Retina (tissue), 1 donor: ENCODE data around the gene PRPF40B.

Experiments used
- DNase-seq: peaks from one replicate; pipeline ENCODE4 v3.0.0-alpha.2; 2016

PRPF40B gene

DNA sequence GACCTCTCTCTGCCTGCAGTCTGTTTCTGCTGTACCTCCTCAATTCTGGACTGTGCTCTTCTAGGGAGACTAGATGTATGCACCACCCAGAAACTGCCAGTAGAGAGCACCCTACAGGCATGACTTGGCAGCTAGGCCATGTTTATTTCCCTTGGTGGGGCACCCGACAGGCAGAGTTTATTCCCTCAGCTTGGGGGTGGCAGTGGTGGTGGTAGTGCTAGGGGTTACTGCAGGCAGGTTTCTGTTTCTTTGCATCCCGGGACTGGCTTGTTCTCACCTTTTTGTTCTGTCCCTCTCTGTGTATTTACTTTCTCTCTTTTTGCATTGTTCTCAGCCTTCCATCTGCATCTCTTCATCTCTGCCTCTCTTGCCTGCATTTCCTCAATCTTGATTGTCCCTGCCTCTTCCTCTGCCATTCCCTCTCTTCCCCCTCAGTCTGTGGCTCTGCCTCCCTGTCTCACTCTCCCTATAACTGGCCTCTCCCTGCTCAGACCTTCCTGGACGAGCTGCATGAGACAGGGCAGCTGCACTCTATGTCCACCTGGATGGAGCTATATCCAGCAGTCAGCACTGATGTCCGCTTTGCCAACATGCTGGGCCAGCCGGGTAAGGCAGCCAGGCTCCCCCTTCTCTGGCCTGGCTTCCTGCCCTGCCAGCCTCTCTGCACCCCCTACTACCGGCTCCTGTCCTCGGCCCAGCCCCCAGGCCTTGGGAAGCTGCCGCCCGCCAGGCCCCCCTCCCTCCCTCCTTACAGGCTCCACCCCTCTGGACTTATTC, 13.8 kb downstream of the PRPF40B start:
- DNase-seq = peak; percentile 64

DNA sequence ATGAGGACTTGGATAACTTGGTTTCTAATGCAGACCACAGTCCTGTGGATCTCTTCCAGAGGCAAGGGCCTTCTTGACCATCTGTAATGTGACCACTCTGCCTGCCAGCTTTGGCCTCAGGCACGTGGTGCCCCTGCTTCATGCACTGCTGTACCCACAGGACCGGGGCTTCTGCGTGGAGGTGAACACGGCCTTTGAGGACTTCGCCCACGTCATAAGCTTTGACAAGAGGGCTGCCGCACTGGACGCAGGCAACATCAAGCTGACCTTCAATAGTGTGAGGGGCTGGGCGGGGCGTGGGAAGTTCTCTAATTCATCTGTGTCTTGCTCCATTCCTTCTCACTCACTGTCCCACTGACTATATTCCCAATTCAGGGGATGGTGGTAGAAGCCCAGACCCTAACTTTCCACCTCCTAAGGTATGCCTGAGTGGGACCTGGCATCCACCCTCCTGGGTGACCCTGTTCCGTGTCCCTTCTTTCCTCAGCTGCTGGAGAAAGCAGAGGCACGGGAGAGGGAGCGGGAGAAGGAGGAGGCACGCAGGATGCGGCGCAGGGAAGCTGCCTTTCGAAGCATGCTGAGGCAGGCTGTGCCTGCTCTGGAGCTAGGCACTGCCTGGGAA, 18.5 kb downstream of the PRPF40B start:
- DNase-seq = no peak

DNA sequence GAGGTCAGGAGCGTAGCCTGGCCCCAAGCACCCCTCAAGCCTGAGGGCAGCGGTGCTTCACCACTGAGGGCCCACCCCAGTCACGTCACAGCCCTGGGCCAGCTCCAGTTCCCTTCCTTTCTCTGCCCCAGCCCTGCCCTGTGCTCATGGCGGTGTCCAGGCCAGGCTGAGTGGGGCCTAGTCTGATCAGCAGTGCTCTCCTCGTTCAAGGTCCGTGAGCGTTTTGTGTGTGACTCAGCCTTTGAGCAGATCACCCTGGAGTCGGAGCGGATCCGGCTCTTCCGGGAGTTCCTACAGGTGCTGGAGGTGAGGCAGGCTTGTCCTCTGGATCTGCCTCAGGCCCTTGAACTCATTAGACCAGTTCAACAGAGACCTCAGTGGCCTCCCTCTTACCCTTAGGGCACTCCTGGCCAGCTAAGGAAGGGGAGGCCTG, 19.0 kb downstream of the PRPF40B start:
- DNase-seq = no peak

DNA sequence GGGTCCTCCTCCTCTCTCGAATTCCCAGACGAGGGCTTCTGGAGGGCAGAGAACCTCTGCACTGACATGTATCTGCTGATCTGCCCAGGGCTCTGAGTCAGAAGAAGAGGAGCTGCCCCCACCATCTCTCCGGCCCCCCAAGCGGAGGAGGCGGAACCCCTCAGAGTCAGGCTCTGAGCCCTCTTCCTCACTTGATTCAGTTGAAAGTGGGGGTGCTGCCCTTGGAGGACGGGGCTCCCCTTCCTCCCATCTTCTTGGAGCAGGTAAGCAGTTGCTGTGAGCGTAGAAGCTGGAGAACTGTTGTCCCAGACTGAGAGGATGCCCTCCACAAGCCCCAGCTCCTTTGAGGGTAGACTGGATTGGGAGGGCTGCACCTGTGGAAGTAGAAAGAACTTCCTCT, 19.8 kb downstream of the PRPF40B start:
- no peak for DNase-seq

DNA sequence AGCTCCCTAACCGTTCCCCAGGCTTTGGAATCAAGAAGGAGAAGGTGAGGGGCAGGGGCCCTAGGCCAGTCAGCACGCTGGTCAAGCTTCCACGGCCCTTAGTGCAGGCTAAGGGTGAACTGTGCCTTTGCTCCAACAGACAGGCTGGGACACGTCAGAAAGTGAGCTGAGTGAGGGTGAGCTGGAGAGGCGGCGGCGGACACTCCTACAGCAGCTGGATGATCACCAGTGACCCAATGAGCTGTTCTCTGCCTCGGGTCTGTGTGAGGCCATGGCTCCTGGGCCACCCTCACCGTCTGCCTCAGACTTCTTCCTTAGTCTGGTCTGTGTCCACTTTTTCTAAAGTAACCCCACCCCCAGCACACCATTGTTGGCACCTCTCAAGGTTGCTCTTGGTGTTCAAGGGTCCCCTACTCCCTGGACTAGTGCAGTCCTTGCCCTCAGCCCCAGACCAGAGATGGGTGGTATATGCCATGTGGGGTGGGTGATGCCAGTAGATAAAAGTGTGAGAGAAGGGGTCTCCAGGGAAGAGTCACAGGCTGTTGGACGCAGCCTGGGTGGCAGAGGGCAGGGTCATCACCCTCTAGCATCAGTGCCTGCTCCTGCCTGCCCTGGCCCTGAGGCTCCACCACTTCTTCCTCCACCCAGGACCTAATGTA, 20.7 kb downstream of the PRPF40B start:
- no peak for DNase-seq

DNA sequence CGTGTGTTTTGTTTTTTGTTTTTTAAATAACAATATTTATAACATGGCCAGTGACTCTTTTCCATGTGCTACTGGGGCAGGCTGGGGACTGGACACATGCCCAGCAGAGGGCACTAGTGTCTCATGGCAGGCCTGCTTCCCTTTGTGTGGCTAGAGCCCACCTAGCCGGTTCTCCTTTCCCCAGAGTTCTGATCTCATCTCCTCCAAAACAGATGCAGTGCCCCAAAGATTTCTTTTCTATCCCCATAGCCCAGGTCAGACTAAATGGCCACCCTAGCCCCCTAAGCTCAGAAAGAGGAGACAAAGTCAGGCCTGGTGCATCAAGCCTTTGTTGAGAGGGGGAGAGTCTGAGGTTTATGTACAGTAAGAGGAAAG, 21.2 kb downstream of the PRPF40B start:
- peak; percentile 83 for DNase-seq

DNA sequence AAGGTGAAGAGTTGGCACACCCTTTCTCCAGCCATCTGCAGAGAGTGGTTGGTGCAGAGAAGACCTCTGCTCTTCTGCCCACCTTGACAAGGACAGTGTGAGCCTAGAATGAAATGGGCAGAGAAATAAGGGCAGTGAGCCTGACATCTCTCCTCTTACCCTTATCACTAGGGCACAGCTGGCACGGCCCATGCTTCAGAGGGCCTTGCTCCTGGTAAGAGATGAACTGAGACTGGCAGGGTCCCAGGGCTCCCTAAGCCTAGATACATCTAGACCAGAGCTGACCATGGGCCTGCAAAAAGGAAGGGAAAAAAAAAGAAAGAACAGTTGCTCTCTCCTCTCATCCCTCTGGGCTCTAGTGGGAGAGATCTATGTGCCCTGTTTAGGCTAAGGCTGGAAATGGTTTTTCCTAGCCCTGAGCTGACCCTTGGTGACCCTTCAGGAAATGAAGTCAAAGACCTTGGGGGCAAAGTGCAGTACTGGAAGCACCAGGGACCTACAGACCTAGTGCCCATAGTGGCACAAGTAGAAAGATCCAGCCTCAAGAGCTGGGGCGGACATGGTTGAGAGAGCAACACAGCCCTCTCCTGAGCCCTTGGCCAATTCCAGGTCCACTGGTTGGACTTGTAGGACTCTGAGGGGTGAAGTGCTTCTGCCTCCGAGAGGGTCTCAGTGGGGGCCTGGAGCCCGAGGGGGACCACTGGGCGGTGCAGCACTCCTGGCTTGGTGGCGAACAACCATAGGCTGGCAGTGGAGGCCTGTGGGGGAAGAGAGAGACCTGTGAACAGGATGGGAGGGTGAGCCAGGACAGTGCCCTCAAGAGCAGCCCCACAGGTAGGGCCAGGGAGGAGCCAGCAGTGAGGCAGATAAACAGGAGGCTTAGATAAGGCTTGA, 22.0 kb downstream of the PRPF40B start:
- no peak for DNase-seq

DNA sequence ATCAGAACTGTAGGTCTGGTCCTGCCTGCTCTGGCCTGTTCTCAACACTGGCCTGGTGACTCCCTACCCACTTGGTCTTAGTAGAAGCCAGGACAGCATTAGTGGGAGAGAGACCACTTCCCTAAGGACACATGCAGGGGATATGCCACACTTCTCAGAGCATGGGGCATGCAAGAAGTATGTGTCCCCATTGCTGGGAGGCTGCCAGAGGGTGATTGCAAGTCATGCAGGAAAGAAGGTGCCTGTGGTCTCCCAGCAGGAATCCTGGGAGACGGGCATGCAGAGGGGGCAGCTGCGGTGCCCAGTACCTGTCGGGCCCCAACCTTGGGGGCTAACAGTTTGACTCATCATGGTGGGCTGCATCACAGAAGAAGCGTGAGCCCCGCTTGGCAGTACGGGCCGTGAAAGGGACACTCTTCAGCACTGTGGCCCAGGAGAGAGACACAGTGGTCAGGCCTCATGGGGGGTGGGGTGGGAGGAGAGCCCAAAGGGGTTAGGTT, 23.0 kb downstream of the PRPF40B start:
- DNase-seq = no peak

DNA sequence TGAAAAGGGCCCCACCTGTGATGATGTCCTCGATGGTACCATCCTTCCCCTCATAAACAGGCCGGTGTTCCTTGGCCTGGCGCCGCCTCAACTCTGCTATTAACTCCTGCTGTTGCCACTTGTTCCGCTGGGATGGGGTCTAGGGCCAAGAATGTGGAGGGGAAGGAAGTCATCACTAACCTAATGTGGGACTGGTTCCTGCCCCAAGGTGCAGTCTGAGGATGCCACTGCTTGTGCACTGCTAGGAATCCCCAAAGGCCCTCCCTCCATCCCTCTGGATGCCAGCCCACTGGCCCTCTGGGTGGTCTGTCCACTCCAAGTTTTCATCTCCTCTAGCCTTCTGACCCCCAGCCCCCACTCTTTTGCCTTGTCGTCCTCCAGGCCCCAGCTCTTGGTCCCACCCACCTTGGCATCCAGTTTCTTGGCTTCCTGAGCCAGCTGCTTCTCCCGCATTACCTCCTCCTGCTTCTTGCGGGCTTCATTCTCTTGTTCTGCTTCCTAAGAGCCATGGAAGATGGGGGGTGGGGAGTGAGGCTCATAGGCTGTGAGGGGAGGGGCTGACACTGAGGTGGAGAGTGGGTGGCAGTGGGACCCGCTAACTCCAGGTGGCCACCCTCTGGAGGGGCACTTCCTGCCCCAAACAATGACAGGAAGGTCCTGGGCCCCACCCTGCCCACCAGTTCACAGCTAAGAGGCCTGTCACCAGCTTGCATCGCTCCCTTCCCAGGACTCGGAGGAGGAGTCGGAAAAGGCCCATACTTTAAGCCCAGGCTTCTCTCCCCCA, 23.7 kb downstream of the PRPF40B start:
- DNase-seq = no peak

DNA sequence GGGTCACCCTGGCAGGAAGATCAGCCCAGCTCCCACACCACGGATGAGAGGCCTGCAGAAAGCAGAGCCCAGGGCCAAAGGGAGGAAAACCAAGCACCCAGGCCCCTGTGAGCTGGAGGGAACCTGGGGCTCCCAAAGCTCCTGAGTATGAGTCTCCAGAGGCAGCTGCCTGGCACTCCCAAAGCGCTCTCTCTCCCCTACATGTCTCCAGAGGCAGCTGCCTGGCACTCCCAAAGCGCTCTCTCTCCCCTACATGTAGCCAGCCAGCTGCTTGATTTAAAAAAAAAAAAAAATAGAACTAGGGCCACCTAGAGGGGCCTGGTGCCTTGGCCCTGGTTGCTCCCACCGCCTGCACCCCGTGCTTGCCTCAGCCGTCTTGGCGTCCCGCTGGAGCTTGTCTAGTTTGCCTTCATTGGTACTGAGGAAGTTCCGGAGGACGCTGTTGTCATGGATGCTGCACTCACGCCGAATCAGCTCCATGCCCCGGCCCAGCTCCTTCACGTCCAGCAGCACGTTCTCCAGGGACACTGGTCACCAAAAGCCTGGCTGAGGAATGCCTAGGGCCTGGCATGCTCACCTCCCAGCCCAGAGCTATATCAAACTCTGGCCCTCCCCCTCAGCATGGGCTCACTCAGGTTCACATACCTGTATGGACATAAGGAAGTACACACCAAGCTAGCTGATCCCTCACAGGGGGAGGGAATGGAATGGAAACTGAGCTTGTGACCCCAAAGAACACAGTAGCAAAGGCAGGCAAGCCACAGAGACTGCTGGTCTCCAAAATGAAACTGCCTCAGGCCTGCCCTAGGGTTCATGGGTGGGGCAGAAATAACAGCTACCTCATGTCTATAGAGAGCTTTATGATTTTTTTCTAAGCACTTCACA, 24.7 kb downstream of the PRPF40B start:
- DNase-seq = no peak

DNA sequence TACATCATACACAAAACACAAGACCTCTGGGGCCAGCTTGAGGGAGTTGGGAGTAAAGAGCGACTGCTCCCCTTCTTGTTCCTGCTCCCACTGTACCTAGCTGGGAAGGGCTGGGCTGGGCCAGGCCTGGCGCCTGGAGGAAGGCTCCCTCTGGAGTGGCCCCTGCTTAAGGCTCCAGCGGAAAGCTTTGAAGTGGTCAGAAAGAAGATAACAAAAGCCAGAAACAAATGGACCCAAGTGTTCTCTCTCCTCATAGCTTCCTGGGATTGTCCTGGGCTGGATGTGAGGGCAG, 25.3 kb downstream of the PRPF40B start:
- DNase-seq = peak; percentile 50

DNA sequence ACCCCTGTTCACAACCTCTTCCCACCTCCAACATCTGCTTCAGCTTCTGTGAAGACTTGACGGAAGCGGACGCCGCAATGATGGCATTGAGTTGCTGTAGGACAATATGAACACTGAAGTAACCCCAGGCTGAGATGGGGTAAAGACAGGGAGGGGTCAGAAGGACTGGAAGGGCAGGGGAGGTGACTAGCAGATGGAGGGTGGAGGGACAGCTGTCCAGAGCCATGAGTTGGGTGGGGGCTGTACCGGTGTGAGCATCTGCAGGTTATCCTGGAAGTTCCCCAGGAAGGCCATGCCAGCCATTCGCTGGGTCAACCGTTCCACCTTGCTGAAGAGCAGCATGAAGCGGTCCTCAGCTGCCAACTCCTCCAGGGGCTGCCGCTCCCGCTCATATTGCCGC, 26.1 kb downstream of the PRPF40B start:
- DNase-seq = no peak

DNA sequence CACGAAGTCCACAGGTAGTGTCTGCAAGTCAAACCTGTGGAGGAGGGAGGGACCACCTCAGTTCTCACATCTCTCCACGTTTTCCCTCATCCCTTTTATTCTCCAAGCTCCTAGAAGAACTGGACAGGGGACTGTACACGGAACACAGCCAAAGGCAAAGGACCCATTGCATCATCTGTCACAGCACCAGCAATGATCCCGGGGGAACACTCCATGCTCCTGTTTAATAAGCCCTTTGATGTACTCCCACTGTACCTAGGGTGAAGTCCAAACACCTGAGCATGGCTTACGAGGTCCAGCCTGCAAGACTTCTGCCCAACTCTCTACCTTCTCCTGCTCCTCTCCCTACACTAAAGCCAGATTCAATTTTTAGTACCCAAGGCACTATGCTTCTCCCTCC, 26.5 kb downstream of the PRPF40B start:
- no peak for DNase-seq

DNA sequence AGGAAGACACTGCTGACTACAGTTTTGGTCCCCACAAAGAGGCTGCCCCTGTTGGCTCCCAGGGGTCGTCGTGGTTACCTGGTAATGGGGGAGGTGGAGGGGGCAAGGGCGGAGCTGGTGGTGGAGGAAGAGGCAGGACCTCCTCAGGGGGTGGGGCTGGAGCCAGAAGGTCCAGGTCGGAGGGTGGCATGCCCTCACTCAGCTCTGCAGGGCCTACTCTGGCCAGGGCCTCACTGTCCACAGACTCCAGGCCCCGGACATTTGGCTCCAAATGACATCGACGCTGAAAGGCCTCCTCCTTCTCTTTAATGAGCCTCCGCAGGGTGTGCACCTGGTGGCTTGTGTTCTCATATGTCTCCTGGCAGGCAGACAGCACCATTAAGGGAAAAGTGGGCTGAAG, 28.5 kb downstream of the PRPF40B start:
- no peak for DNase-seq

DNA sequence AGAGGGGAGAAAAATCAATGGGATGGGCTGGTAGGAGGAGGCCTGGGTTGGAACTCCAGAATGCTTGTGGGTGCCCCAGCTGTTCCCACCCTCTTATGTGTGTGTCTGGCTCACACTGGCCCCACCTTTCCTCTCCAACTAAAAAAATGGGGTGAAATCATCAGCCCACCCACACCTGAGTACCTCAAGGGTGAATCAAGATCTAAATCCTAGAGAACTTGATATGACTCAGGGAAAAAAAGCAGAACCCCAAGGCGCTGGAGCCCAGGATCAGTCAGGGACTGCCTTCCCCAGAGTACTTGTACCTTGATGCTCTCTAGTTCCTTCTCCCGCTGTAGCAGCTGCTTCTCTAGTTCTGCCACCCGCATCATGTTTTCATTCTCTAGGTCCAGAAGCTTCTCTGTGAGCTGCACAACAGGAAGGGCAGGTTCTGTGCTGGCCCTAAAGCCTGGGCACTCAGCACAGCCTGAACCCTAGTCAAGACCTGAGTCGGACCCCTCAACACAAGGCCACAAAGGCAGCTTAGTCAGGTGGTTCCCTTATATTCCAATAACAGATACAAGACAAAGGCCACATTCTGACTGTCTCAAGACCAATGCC, 29.7 kb downstream of the PRPF40B start:
- no peak for DNase-seq

DNA sequence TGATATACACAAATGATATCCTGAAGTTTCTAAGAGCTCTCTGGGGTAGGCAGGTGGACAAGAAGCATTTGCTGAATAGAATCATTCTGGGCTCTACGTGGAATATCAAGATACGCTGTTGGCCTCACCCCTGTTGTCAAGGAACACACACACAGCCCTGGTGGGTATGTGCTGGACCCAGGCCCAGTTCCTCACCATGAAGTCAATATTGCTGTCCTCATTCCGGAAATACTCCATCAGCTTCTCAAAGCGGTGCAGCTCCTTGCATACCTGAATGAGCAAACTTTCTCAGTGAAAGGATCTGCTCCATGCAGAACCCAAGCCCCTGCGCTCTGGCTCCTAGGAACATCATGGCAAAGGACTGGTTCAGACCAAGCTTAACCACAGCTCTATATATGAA, 31.4 kb downstream of the PRPF40B start:
- DNase-seq = no peak

DNA sequence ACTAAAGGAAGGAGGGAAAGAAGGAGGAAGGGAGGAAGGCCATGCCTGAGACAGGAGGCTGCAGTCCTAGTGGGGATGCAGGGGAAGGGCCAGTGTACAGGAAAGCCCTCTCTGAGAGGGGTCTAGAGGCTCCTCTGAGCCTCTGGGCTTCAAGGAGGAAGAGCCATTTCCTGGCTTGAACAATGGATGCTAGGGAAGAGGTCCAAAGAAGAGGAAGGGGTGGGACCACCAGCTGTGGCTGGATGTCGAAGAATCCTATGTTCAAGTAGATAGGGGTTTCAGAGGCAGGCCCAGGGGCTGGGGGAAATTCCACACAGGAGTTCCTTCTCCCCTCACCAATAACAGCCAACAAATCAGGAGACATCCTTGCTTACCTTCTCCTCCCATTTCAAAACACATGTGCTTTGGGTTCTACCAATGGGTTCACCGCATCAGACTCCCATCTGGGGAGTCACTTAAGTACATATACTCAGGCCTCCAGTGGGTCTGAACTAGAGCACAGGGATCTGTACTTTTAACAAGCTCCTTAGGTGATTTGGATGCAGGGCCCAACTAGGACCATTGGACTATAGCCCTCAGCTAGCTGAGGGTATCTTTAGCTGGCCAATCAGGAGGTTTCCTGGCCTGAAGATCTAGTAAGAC, 32.4 kb downstream of the PRPF40B start:
- DNase-seq = no peak

DNA sequence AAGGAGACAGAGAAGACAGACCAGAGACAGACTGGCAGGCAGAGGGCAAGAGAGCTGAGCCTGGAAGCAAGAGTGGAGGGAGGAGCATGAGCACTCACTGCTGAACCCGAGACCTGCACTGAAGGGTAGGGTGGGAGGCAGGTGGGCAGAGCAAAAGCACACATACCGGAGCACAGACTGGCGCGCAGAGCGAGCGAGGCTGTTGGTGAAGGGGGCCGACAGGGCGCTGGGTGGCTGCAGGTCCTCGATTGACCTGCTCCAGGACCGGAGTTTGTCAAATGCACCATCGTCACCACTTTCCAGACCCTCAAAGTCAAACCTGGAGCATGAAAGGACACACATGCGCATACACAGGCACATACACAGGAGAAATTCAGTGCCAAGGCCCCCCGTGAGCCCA, 34.9 kb downstream of the PRPF40B start:
- DNase-seq = no peak

DNA sequence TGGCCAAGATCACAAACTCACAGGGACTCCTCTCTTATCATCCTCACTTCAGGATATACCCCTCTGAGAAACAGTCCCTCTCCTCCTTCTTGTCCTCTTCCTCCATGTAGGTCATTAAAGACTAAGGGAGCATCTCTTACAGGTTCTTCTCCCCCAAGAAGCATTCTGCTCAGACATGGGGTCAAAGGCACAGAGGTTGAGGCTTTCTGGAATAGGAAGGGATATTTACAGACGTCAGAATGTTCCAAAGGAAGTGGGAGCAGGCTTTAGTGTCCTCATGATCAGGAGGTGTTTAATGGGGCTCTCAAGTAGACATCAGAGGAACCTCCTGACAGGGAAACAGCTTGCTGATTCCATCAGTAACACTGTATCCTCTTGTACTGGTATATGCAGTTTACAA, 36.4 kb downstream of the PRPF40B start:
- no peak for DNase-seq

DNA sequence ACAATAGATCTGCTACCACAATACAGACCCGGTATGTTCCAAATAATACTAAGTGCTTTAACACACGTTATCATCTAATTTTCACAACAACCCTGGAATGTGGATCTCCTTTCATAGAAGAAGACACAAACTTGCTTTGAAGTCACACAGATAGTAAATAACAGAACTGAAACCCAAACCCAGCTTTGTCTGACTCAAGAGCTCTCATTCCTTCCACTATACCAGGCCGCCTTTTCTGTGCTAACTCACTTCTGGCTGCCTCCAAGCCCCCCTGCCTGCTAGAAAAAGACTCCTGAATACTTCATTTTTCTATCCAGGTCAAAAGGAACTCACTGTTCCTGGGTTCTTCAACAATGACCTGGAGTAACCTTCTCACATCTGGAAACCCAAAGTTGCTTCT, 37.8 kb downstream of the PRPF40B start:
- DNase-seq = no peak
